HG03066 (cell line): ENCODE measurements around the gene MPO.

Source experiments
- ATAC-seq: cut with Tn5 transposase; IDR thresholded peaks from one replicate; pipeline ENCODE4 v1.9.1; 2021; ENCODE audit warnings: low read depth; ENCODE audit not compliant: unreplicated experiment

The MPO gene, protein sequence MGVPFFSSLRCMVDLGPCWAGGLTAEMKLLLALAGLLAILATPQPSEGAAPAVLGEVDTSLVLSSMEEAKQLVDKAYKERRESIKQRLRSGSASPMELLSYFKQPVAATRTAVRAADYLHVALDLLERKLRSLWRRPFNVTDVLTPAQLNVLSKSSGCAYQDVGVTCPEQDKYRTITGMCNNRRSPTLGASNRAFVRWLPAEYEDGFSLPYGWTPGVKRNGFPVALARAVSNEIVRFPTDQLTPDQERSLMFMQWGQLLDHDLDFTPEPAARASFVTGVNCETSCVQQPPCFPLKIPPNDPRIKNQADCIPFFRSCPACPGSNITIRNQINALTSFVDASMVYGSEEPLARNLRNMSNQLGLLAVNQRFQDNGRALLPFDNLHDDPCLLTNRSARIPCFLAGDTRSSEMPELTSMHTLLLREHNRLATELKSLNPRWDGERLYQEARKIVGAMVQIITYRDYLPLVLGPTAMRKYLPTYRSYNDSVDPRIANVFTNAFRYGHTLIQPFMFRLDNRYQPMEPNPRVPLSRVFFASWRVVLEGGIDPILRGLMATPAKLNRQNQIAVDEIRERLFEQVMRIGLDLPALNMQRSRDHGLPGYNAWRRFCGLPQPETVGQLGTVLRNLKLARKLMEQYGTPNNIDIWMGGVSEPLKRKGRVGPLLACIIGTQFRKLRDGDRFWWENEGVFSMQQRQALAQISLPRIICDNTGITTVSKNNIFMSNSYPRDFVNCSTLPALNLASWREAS

DNA sequence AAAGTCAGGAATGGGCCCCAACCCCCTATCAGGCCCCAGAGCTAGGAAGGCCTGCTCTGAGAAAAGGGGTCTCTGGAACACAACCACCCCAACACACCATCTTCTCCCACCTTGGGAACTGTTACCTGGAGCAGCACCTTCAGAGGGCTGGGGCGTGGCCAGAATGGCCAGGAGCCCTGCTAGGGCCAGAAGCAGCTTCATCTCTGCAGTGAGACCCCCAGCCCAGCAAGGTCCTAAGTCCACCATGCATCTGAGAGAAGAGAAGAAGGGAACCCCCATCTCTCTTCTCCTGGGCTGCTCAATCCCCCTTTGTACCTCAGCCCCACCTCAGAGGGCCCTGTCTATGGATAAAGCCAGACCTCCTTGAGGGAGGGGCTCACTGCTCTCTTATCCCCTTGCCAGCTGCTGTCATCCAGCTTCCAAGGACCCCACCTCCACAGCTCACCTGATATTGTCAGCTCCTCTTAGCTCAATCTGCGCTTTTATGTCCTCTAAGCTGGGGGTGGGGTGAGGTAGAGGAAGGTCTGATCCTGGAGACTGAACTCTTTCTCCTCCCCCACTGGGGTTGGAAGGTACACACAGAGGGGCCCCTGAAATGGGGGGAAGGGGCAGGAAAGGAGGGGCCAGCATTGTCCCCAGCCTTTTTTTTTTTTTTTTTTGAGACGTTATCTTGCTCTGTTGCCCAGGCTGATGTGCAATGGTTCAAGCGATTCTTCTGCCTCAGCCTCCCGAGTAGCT lies at the start of gene MPO:
Gene MPO, minus strand, starts transcription at position 456 of the 738 bp plus-strand sequence. Its CDS starts 177 bp downstream, at position 279.
- no peak for ATAC-seq

DNA sequence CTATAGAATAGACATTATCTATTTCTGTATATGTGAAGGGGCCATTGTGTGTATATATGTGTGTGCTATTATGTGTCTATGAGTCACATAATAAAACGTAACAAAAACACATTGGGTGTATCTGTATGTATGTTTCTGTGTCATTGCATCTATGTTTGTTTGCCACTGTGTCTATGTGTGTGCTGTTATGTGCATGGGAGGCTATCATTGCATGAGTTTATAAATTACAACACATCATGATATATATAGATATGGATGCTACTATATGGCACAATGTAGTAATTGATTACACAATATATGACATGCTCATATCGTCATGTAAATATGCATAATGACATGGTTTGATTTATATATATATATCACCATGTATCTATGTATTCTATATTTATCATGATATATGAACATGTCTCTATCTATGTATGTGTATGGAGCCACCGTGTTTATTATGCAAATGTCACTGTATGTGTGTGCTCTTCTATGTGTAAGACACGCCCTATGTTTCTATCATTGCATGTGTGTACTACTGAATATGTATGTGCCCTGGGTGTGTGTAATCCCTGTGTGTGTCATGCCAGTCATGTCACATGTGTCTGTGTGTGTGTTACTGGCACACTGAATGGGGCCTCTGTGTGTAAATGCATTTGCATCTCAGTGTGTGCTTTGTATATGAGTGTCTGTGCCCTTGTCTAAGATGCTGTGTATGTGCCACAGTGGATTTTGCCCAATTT lies 49.2 kb upstream of the MPO start:
- peak; percentile 2 for ATAC-seq

DNA sequence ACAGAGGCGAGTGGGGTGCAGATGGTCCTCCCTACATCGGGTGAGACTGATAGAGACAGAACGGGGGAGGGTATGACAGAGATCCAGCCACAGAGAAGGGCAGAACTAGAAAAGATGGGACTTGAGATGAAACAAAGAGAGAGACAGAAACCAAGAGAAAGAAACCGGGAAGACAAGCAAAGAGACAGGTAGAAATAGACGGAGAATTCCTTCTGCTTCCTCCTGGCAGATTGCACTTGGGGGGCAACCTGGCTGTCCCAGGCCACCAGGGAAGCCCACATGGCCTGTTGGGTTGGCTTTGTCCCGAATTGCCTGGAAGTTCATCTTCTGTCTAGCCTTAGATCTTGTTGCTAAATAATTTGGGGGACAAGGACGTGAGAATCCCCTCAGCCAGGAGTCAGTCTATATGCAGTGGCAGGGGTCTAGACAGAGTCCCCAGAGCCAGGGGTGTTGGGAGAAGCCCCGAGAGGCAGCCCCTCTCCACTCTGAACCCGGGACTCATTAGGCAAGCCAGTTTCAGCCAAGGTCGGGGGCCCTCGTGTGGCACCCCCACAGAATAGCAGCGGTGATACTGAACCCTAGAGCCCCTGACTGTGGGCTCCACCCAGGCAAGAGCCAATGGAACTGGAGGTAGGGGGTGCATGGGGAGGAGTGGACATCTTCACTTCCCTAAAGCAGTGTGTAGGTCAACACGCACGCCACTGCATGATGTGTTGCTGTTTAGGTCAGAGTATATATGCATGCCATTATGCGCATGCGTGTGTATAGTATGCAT lies 48.5 kb upstream of the MPO start:
- peak; percentile 41 for ATAC-seq

DNA sequence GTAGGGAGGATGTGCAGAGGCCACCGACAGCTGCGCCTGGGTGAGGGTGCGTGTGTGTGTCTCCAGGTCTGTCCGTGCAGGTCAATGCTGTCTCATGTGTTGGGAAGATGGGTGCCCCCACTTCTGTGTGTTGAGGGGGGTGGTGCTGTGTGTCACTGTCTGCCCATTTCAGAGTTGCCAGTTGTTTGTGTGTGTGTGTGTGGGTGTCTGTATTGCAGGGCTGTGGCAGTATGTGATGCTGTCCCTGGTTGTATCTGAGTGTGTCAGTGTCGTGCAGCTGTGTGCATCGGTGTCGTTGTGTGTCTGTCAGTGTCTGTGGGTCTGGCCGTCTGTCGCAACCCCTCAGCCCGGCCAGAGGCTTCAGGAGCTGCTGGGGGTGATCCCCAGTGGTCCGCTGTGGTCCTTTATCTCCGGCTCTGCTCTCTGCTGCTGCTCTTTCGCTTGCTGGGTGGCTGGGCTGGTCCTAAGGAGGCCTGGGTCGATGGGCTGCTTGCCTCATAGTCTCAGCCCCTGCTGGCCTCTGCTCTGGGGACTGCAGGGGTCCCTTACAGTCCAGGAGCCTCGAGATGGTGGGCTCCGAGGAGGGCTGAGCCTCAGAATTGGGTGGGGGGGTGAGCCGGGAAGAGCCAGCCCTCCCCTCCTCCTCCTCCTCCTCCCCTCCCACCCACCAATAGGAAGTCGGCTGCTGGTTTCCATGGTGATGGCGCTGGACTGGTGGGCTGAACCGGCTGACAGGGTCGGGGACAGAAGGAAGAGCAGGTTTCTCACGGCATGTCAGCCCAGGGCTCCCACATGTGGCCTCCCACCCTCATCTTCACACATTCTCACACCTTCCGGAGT lies 47.7 kb upstream of the MPO start, which contains the start of gene TSPOAP1:
Gene TSPOAP1, minus strand, starts transcription at position 601 of the 840 bp plus-strand sequence. CDS start 875 bp downstream, outside the sequence.
- no peak for ATAC-seq

- ATAC-seq, result no peak
Observed at GRCh38 chr17:58327363-58328194, 46.8 kb upstream of the MPO start.

GRCh38 chr17:58326609-58327362 lies 46.1 kb upstream of the MPO start:
- ATAC-seq, result no peak

- ATAC-seq, result no peak
Observed at GRCh38 chr17:58325976-58326468, 45.3 kb upstream of the MPO start.

GRCh38 chr17:58325289-58325726 lies 44.6 kb upstream of the MPO start:
- no peak for ATAC-seq

DNA sequence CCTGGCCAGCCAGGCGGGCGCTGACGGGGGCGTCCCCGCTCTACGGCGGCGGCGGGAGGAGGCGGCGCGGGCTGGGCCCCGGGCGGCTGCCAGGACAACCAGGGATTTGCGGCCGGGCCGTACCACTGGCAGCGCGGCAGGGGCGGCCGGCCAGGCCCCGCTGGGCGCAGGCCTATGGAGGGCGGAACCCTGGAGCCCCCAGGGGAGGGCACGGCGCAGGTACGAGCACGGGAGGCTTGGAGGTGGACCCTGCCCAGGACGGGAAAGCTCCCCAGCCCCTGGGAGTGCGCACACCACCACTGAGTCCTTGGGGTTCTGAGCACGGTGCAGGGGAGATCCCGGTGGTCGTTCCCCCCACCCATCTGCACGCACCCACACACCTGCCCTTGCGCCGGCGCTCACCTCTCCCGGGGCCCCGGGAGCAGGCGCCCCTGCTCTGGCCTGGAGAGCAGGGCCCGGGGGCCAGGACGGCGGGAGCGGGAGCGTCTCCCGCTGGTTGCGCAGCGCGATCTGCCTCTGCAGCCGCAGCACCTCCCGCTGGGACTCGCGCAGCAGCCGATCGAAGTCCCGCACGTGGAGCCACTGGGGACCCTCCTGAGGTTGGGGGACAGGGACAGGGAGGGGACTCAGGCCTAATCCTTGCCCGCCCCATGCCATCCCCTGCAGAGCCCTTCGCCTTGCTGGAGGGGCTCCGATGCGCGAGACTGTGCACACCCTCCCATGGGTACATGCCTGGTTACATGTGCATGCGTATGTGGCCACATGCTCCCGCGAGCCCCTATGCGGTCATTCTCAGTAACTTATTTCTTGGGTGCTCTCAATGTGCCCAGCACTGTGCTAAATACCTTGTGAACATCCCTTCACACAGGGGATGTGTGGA lies 43.9 kb upstream of the MPO start:
- no peak for ATAC-seq

- ATAC-seq, result no peak
Observed at GRCh38 chr17:58324056-58324408, 43.3 kb upstream of the MPO start.

DNA sequence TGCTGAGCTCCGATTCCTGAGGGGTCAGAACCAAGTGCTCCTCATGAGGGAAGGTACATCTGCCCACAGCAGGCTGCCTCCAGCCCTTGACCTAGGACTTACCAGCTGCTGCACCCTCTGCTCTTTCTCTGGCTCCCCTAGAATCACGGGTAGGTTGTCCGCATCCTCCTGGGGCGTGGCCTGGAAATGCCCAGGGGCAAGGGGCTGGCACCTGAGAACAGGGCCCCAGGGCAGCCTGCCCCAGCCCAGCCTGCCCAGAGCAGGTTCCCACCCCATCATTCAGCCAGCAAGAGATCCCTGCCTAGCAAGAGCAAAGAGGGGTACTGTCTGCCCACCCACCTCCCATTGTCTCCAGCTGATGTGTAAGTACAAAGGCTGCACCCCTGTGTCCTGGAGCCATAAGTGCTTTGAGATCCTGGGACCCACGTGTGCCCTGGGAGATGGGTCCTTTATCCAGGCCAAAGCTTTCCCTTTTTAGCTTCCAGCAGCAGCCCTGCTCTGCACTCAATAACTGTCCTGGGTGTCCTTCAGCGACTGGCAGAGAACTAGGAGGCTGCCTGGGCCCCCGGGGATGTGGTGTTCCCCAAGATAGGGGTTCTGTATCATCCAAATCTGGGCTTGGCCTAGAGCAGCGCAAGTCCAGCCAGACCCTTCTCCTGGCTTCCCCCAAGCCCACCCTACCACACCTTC lies 42.8 kb upstream of the MPO start:
- no peak for ATAC-seq

DNA sequence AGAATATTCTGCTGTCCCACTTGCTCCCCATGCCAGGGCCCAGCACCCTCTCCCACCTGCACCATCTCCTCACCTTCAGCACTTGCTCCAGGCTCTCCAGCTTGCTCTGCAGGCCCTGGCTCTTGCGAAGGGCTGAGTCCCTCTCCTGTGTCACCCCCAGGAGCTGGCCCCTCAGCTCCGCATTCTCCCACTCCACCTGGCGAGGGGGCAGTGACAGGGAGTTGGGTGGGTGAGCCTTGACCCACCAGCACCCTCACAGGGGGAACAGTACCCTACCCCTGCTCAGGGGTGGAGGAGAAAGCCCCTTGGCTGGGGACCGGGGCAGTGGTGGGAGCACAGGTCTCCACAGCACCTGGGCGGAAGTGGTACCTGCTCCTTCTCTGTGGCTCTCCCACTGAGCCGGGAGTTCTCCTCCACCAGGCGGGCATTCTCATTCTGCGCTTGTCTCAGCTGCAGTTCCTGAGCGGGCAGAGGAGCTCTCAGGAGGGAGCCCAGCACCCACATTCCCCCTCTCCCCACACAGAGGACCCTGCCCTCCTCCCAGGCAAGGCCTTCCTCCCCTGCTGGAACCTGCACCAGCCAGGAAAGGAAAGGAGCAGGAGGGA lies 41.9 kb upstream of the MPO start:
- ATAC-seq, result no peak

- no peak for ATAC-seq
Observed at GRCh38 chr17:58321571-58322525, 41.1 kb upstream of the MPO start.
